Keratinocyte (primary cell): ENCODE results near the gene DMGDH. TPM values are rescaled to one million over a fixed set of nuclear protein-coding genes. Genes with fewer than 3 reads are reported as not detected.

Experiments used
- DNase-seq: peaks from one replicate; pipeline ENCODE4 v3.0.0-alpha.2; 2011; ENCODE audit warnings: low read depth, missing footprints, low spot score
- FAIRE-seq: peaks from 2 replicates; lab custom pipeline; 2011; peaks lifted over from hg19 to GRCh38; lab: Jason Lieb, UNC
- H2AFZ ChIP-seq: 2 replicates; pipeline ENCODE4 v1.6.0; 2012; ENCODE audit warnings: low read length, control low read depth, inconsistent platforms; ENCODE audit not compliant: control insufficient read depth
- H3K27ac ChIP-seq: 2 replicates; pipeline ENCODE4 v1.5.1; 2011; ENCODE audit warnings: low read length; ENCODE audit not compliant: control insufficient read depth, insufficient read depth
- H3K27me3 ChIP-seq: 3 replicates; pipeline ENCODE4 v1.6.0; 2011; ENCODE audit warnings: low read length; ENCODE audit not compliant: control insufficient read depth, insufficient read depth; ENCODE audit errors: extremely low read depth
- H3K36me3 ChIP-seq, 2 experiments: 2 replicates in 1 of 2; 3 replicates in 1 of 2; pipeline ENCODE4 v1.5.1; 2011; ENCODE audit warnings: low read length in 2 of 2, mild to moderate bottlenecking in 1 of 2; ENCODE audit not compliant: control insufficient read depth in 2 of 2, insufficient read depth in 2 of 2; ENCODE audit errors: extremely low read depth in 1 of 2
- H3K4me1 ChIP-seq: 3 replicates; pipeline ENCODE4 v1.5.1; 2011; ENCODE audit warnings: low read length; ENCODE audit not compliant: control insufficient read depth, insufficient read depth; ENCODE audit errors: extremely low read depth
- H3K4me2 ChIP-seq: 3 replicates; pipeline ENCODE4 v1.6.0; 2011; ENCODE audit warnings: low read depth, low read length; ENCODE audit not compliant: control insufficient read depth, insufficient read depth; ENCODE audit errors: extremely low read depth
- H3K4me3 ChIP-seq, 3 experiments: fragments of 200-600 bp in 1 of 3; sonication (generic) in 1 of 3; 2 replicates in 2 of 3; 3 replicates in 1 of 3; pipeline ENCODE4 v1.5.1; 2011 to 2016; ENCODE audit warnings: low read length in 3 of 3, mild to moderate bottlenecking in 3 of 3, control low read depth in 2 of 3, inconsistent platforms in 1 of 3, low read depth in 1 of 3, mixed read lengths in 1 of 3, mixed run types in 1 of 3, moderate library complexity in 1 of 3; ENCODE audit not compliant: control insufficient read depth in 2 of 3, insufficient read depth in 2 of 3; ENCODE audit errors: extremely low read depth in 1 of 3
- H3K79me2 ChIP-seq: 2 replicates; pipeline ENCODE4 v1.6.0; 2012; ENCODE audit warnings: low read length; ENCODE audit not compliant: control insufficient read depth, insufficient read depth
- H3K9ac ChIP-seq: 3 replicates; pipeline ENCODE4 v1.6.0; 2011; ENCODE audit warnings: low read length; ENCODE audit not compliant: control insufficient read depth, insufficient read depth; ENCODE audit errors: extremely low read depth
- H3K9me1 ChIP-seq: 3 replicates; pipeline ENCODE4 v1.6.0; 2011; ENCODE audit warnings: low read length; ENCODE audit not compliant: control insufficient read depth, insufficient read depth; ENCODE audit errors: extremely low read depth
- H3K9me3 ChIP-seq: 2 replicates; pipeline ENCODE4 v1.5.1; 2012; ENCODE audit warnings: low read depth, low read length; ENCODE audit not compliant: control insufficient read depth
- H4K20me1 ChIP-seq: 3 replicates; pipeline ENCODE4 v1.6.0; 2011; ENCODE audit warnings: low read length; ENCODE audit not compliant: control insufficient read depth, insufficient read depth; ENCODE audit errors: extremely low read depth
- CTCF ChIP-seq, 3 experiments: IDR thresholded peaks in 1 of 3; conservative IDR thresholded peaks in 1 of 3; optimal IDR thresholded peaks in 1 of 3; 2 replicates in 2 of 3; 3 replicates in 1 of 3; pipeline versions ENCODE3 to v1.5.1; 2011; ENCODE audit warnings: low read length in 3 of 3, mild to moderate bottlenecking in 3 of 3, moderate library complexity in 2 of 3, control low read depth in 1 of 3, inconsistent platforms in 1 of 3; ENCODE audit not compliant: insufficient read depth in 2 of 3; ENCODE audit errors: extremely low read depth in 1 of 3
- EZH2 ChIP-seq: IDR thresholded peaks from one replicate; pipeline ENCODE4 v1.6.1; 2012; ENCODE audit warnings: inconsistent platforms, mild to moderate bottlenecking, low read length, moderate library complexity
- dilution Hi-C: fragments of 300-500 bp; cut with MboI; formaldehyde crosslinking; loops from one replicate; pipeline ENCODE4 v1.7.0; 2020; ENCODE audit warnings: low sequenced_read_pairs; ENCODE audit not compliant: extremely low pct_ligation_motif_present
- polyA plus RNA-seq, 5 experiments: library from polyadenylated mRNA; depleted of rRNA in 3 of 5; stranded (reverse) in 3 of 5; stranded (forward) in 1 of 5; unstranded in 1 of 5; fragments of >200 nt; gene quantifications; 1 replicate in 1 of 5; 2 replicates in 3 of 5; 3 replicates in 1 of 5; pipeline versions ENCODE4 v1.2.1 to v1.2.3, GENCODE V29; 2011 to 2012; ENCODE audit warnings: missing spikeins in 2 of 5, low read depth in 1 of 5, low replicate concordance in 1 of 5

DMGDH gene
- polyA plus RNA-seq, 1 donor (not counting 4 experiments of a cell fraction or from before 2014, with no cell fraction given) = 0.20 TPM

GRCh38 chr5:79042188-79042587 lies 27.3 kb downstream of the DMGDH start:
- H3K27me3 ChIP-seq = no peaks in the 10 kb centered on the region
- H4K20me1 ChIP-seq = no peaks in the 10 kb centered on the region
- no peaks in the 10 kb centered on the region for H3K9me1 ChIP-seq
- no peaks in the 10 kb centered on the region for H3K79me2 ChIP-seq
- no peak overlapping the region for H3K4me2 ChIP-seq
- H3K4me3 ChIP-seq = no peak overlapping the region
- FAIRE-seq (no peak), DNase-seq (no peak)
- H3K9me3 ChIP-seq = no peaks in the 10 kb centered on the region
- H2AFZ ChIP-seq = no peak overlapping the region
- dilution Hi-C loops = no loop called here
- no peaks in the 10 kb centered on the region for H3K4me1 ChIP-seq
- no peak for TF ChIP-seq EZH2
- TF ChIP-seq CTCF (optimal IDR thresholded peaks at IDR 0.05 in 1 of 3, IDR thresholded peaks at IDR 0.05 in 1 of 3, conservative IDR thresholded peaks at IDR 0.05 in 1 of 3; ENCODE audit: extremely low read depth in 1 of 3, insufficient read depth in 2 of 3, low read length in 3 of 3) = no peak
- no peaks in the 10 kb centered on the region for H3K36me3 ChIP-seq
- no peak overlapping the region for H3K27ac ChIP-seq
- H3K9ac ChIP-seq = no peak overlapping the region

GRCh38 chr5:79036769-79037168 lies 32.7 kb downstream of the DMGDH start:
- Histone ChIP-seq H3K79me2 (no peaks in the 10 kb centered on the region), H3K36me3 (no peaks in the 10 kb centered on the region), H3K4me1 (no peaks in the 10 kb centered on the region), H2AFZ (no peak overlapping the region), H3K27ac (no peak overlapping the region), H4K20me1 (no peaks in the 10 kb centered on the region), H3K9me3 (no peaks in the 10 kb centered on the region), H3K9ac (no peak overlapping the region), H3K4me2 (no peak overlapping the region), H3K27me3 (no peaks in the 10 kb centered on the region), H3K9me1 (no peaks in the 10 kb centered on the region), H3K4me3 (no peak overlapping the region)
- dilution Hi-C loops = no loop called here
- TF ChIP-seq CTCF (optimal IDR thresholded peaks at IDR 0.05 in 1 of 3, IDR thresholded peaks at IDR 0.05 in 1 of 3, conservative IDR thresholded peaks at IDR 0.05 in 1 of 3; ENCODE audit: extremely low read depth in 1 of 3, insufficient read depth in 2 of 3, low read length in 3 of 3) (no peak), EZH2 (no peak)
- DNase-seq (no peak), FAIRE-seq (no peak)
